ENCODE results near the gene TRHDE.

The TRHDE gene

DNA sequence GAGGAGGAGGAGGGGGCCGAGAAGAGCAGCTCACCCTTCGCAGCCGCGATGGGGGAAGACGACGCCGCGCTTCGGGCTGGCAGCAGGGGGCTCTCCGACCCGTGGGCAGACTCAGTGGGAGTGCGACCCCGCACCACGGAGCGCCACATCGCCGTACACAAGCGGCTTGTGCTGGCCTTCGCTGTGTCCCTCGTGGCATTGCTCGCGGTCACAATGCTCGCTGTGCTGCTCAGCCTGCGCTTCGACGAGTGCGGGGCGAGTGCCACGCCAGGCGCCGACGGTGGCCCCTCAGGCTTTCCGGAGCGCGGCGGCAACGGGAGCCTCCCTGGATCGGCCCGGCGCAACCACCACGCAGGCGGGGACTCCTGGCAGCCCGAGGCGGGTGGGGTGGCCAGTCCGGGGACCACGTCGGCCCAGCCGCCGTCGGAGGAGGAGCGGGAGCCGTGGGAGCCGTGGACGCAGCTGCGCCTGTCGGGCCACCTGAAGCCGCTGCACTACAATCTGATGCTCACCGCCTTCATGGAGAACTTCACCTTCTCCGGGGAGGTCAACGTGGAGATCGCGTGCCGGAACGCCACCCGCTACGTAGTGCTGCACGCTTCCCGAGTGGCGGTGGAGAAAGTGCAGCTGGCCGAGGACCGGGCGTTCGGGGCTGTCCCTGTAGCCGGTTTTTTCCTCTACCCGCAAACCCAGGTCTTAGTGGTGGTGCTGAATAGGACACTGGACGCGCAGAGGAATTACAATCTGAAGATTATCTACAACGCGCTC, 745 bp downstream of the TRHDE start:
- H3K4me3 ChIP-seq (replicated peaks; ENCODE audit: low read depth, low read length): peak overlapping the region; percentile 87
- no peak for DNase-seq (ENCODE audit: extremely low read depth, low read depth)
- TF ChIP-seq, protein P1, sequence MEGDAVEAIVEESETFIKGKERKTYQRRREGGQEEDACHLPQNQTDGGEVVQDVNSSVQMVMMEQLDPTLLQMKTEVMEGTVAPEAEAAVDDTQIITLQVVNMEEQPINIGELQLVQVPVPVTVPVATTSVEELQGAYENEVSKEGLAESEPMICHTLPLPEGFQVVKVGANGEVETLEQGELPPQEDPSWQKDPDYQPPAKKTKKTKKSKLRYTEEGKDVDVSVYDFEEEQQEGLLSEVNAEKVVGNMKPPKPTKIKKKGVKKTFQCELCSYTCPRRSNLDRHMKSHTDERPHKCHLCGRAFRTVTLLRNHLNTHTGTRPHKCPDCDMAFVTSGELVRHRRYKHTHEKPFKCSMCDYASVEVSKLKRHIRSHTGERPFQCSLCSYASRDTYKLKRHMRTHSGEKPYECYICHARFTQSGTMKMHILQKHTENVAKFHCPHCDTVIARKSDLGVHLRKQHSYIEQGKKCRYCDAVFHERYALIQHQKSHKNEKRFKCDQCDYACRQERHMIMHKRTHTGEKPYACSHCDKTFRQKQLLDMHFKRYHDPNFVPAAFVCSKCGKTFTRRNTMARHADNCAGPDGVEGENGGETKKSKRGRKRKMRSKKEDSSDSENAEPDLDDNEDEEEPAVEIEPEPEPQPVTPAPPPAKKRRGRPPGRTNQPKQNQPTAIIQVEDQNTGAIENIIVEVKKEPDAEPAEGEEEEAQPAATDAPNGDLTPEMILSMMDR (IDR thresholded peaks at IDR 0.05; ENCODE audit: low read depth, low read length, missing control alignments): no peak

DNA sequence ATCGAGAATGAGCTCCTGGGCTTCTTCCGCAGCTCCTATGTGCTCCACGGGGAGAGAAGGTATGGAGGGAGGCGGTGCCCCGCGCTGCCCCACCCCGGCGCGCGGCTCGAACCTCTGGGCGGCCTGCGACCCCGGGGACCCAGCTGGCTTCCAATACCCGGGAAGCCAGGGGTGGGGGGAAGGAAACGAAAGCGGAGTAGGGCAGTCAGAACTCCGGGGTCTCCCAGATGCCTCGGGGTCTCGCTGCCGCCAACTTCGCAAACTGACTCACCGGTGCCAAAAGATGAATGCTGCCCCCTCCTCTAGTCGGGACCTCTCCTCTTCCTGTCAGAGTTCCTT, 1.3 kb downstream of the TRHDE start:
- TF ChIP-seq, protein P1 (IDR thresholded peaks at IDR 0.05; ENCODE audit: low read depth, low read length, missing control alignments): no peak
- H3K4me3 ChIP-seq (replicated peaks; ENCODE audit: low read depth, low read length): peak overlapping the region; percentile 87
- no peak for DNase-seq (ENCODE audit: extremely low read depth, low read depth)

DNA sequence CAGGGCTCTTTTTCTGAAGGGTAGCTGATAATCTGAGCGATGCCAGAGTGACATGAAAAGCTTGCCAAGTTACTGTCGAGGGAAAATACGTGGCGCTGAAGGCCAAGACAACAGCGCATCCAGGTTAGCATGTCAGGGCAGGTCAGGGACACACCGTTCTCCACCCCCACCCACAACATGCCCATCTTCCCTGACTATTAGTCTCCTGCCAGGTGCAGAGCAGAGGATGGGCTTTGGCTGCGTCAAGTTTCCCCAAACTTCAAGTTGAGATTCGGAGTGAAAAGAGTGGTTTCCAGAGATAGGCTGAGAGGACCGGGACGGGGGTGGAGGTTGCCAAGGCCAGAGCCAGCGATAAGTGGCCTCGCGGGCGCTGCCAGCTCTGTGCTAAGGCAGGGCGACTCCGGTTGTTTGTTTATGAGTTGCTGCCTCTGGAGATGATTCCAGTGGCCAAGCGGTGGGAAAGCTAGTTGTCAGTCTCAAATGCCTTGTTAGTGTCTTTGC, 1.7 kb downstream of the TRHDE start:
- TF ChIP-seq, protein P1 (IDR thresholded peaks at IDR 0.05; ENCODE audit: low read depth, low read length, missing control alignments): no peak
- peak overlapping the region; percentile 87 for H3K4me3 ChIP-seq (replicated peaks; ENCODE audit: low read depth, low read length)
- no peak for DNase-seq (ENCODE audit: extremely low read depth, low read depth)

DNA sequence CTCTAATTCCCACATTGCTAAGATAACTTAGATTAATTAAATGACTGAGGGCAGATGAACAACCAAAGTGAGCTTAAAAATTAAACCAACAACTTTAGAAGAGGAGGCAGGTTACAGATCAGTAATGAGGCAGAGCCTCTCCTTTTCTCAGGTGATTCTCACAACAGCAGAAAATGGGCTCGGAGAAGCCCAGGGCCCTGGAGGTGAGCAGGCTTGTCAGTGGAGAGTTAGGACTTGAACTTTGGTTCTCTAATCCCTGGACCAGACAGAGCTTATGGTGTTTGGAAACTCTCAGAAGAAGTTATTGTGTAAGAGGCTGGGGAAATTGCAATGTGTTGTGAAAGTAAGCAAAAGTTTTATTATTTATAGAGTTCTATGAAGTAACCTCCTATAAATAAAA, 2.8 kb downstream of the TRHDE start:
- no peak for DNase-seq (ENCODE audit: extremely low read depth, low read depth)
- H3K4me3 ChIP-seq (replicated peaks; ENCODE audit: low read depth, low read length): peak overlapping the region; percentile 87
- TF ChIP-seq, protein P1 (IDR thresholded peaks at IDR 0.05; ENCODE audit: low read depth, low read length, missing control alignments): no peak

DNA sequence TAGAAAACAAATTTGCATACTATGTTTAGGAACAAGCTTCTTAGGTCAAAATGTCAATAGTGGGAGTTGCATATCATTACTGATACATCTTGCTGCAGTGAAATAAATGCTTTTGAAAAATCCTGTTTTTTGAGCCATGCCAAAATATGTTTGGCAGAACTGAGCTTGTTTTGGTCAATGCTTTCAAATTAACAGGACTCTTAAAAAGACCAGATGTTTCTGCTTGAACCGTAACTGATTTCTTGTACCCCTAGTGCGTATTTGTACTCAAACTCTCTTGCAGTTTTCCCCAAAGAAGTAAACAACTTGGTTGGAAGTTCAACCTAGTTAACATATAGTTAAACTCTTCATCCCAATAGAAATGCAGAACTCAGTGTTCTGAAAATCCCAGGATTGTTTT, 3.4 kb downstream of the TRHDE start:
- H3K4me3 ChIP-seq (replicated peaks; ENCODE audit: low read depth, low read length): peak overlapping the region; percentile 87
- no peak for DNase-seq (ENCODE audit: extremely low read depth, low read depth)
- TF ChIP-seq, protein P1 (IDR thresholded peaks at IDR 0.05; ENCODE audit: low read depth, low read length, missing control alignments): no peak

DNA sequence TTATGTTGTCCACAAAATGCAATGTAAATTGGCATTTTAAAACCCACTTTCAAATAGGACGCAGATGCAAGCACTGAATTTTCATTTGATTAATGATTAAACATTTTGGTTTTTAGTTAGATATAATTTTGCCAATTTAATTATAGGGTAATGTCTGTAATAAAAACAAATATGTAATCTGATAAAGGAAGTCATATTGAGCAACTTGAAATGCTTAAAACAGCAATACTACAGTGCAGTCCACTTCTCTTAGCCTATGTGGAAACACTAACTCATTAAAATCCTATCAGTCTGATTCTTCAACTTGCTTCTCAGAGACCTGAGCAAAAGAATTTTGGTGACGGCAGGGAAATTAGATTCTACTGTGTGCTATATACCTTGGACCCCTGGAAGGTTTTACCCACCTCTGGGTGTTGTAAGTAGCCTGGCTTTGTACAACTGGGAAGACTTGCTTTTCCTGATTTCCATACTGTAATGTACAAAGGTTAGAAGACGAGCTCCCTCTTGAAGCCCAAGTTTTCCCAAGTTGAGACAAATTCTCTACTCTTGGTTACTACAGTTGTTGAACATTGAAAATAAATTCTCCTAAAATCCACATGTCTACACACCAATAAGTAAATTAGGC, 4.1 kb downstream of the TRHDE start:
- DNase-seq (ENCODE audit: extremely low read depth, low read depth): no peak
- TF ChIP-seq, protein P1 (IDR thresholded peaks at IDR 0.05; ENCODE audit: low read depth, low read length, missing control alignments): no peak
- peak overlapping the region; percentile 87 for H3K4me3 ChIP-seq (replicated peaks; ENCODE audit: low read depth, low read length)
